ENCODE data around the gene TRMT61A. TPM values are rescaled to one million over a fixed set of nuclear protein-coding genes. Genes with fewer than 3 reads are reported as not detected.

TRMT61A gene
- total and polyA plus RNA-seq, 2 donors (not counting 3 experiments of a cell fraction or from before 2014, with no cell fraction given): 6.8 to 10.6 TPM

DNA sequence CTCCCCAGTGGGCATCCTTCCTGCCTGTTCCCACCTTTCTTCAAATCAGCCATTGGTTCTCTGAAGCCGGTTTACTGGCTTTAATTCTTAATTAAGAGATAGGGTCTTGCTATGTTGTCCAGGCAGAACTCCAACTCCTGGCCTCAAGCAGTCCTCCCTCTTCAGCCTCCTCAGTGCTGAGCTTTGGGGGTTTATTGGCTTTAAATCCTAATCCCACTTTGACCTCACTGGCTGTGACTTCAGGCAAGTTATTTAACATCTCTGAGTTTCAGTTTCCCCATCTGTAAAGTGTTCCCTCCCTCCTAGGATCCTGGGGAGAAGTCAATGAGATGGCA lies 2.1 kb upstream of the TRMT61A start:
- H3K9me1 ChIP-seq (replicated peaks; ENCODE audit: control insufficient read depth, extremely low read depth, insufficient read depth, low read length): no peaks in the 10 kb centered on the region
- H4K20me1 ChIP-seq (replicated peaks; ENCODE audit: control insufficient read depth, extremely low read depth, insufficient read depth, low read length): no peaks in the 10 kb centered on the region
- FAIRE-seq (no peak), DNase-seq (ENCODE audit: low read depth, low spot score) (no peak)
- no peak overlapping the region for H3K4me3 ChIP-seq (replicated peaks in 1 of 3; ENCODE audit: insufficient read depth in 1 of 3, low read depth in 1 of 3, low read length in 3 of 3)
- no TSS peak for BruUV-seq (replicated peaks)
- intact Hi-C loops (cut with micrococcal nuclease): loop anchor here (5.0 kb wide), 1 partner anchor 35 kb away; the partner anchor contains the start of genes BAG5 and COA8
- peaks cover 21% of the 10 kb centered on the region for H3K79me2 ChIP-seq (ENCODE audit: control insufficient read depth, insufficient read depth, low read length)
- dilution Hi-C loops (cut with MboI; ENCODE audit: extremely low pct_ligation_motif_present, low sequenced_read_pairs): no loop called here
- H3K4me2 ChIP-seq (ENCODE audit: insufficient read depth, low read length): no peak overlapping the region
- peaks cover 19 to 23% of the 10 kb centered on the region in 2 experiments for H3K27me3 ChIP-seq (ENCODE audit: control insufficient read depth in 2 of 2, insufficient read depth in 2 of 2, low read length in 2 of 2)
- H3K36me3 ChIP-seq (ENCODE audit: control insufficient read depth in 2 of 2, extremely low read depth in 1 of 2, insufficient read depth in 2 of 2, low read length in 2 of 2): no peaks in the 10 kb centered on the region
- H3K4me1 ChIP-seq (ENCODE audit: control insufficient read depth, extremely low read depth, insufficient read depth, low read length): peaks cover 11% of the 10 kb centered on the region
- POLR2A ChIA-PET: no interaction called here
- CTCF ChIA-PET: interaction anchor here (1.9 to 4.8 kb wide), 2 partner anchors 8 to 21 kb away, joined by 4 to 49 read pairs; no protein-coding TSS in a partner anchor
- H2AFZ ChIP-seq (ENCODE audit: low read depth, low read length): no peak overlapping the region
- H3K9ac ChIP-seq (replicated peaks; ENCODE audit: extremely low read depth, insufficient read depth, low read length): no peak overlapping the region
- TF ChIP-seq POLR2A (IDR thresholded peaks at IDR 0.05; ENCODE audit: low read depth, low read length) (no peak), FOS (IDR thresholded peaks at IDR 0.05; ENCODE audit: borderline replicate concordance, insufficient read depth, low read length) (no peak), EZH2 (IDR thresholded peaks at IDR 0.05; ENCODE audit: borderline replicate concordance, low read depth, low read length, severe bottlenecking) (no peak), JUN (IDR thresholded peaks at IDR 0.05; ENCODE audit: borderline replicate concordance, insufficient read depth, insufficient read length, low read depth) (no peak), GATA2 (IDR thresholded peaks at IDR 0.05; ENCODE audit: insufficient read depth, insufficient read length, low read depth, low read length) (no peak), MYC (IDR thresholded peaks at IDR 0.05; ENCODE audit: low read depth, low read length) (no peak)
- TF ChIP-seq, protein P1, sequence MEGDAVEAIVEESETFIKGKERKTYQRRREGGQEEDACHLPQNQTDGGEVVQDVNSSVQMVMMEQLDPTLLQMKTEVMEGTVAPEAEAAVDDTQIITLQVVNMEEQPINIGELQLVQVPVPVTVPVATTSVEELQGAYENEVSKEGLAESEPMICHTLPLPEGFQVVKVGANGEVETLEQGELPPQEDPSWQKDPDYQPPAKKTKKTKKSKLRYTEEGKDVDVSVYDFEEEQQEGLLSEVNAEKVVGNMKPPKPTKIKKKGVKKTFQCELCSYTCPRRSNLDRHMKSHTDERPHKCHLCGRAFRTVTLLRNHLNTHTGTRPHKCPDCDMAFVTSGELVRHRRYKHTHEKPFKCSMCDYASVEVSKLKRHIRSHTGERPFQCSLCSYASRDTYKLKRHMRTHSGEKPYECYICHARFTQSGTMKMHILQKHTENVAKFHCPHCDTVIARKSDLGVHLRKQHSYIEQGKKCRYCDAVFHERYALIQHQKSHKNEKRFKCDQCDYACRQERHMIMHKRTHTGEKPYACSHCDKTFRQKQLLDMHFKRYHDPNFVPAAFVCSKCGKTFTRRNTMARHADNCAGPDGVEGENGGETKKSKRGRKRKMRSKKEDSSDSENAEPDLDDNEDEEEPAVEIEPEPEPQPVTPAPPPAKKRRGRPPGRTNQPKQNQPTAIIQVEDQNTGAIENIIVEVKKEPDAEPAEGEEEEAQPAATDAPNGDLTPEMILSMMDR (IDR thresholded peaks at IDR 0.05; ENCODE audit: extremely low read depth in 1 of 2, insufficient read depth in 1 of 2, low read depth in 1 of 2, low read length in 2 of 2): no peak
- TF ChIP-seq, protein P2, sequence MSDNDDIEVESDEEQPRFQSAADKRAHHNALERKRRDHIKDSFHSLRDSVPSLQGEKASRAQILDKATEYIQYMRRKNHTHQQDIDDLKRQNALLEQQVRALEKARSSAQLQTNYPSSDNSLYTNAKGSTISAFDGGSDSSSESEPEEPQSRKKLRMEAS (IDR thresholded peaks at IDR 0.05; ENCODE audit: insufficient read depth, insufficient read length): no peak
- no peaks in the 10 kb centered on the region for H3K9me3 ChIP-seq (replicated peaks; ENCODE audit: control insufficient read depth, insufficient read depth, low read length)
- H3K27ac ChIP-seq (ENCODE audit: insufficient read depth, low read depth, low read length): no peak overlapping the region
